ENCODE results near the gene CANT1. TPM values are rescaled to one million over a fixed set of nuclear protein-coding genes. Genes with fewer than 3 reads are reported as not detected.

The CANT1 gene
- polyA plus RNA-seq, 4 donors = 16.8 to 90.5 (median 42.3) TPM

DNA sequence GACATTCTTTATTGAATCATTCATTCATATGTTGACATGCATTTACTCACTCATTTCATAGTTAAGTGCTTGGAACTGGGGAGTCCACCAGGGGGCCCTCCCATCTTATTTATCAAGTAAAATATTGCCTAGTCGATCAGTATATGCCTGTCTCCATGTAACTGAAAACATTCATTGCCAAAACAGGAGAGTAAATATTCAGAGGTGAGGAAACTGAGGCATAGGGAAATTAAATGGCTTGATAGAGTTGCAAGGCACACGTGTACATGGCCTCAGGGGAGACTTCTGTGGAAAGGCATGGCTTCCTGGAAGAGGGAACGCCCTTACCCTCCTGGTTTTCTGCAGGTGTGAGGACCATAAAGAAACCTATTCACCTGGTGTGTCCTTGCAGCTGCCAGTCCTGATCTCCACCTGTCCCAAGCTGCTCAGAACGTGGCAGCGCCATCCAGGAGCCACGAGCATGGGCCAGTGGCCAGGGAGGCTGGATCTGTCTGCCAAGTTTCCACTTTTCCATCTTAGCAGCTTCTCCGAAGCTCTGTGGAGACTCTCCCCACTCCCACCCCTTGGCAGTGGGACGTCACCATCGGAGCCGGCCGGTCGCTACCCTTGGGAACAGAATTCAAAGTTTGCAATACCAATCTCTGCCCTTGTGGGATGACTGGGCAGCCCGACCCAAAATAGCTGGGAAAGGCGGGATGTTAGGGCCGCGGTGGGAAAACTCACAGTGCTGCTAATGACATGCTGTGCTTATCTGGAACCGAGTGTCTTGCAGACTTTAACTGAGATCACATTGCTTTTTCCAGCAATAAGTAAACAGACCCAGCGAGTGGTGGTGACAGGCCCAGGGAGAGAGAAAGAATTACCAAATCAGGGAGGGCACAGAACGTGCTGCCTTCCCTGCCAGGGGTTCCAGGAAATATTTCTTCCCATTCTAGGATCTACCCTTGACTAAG is 10.3 kb upstream of the CANT1 start:
- H3K4me3 ChIP-seq (ENCODE audit: low read depth in 1 of 3, low read length in 3 of 3) = no peak overlapping the region
- peak overlapping the region in 2 of 3 donors; percentile 45 to 56 for H3K27ac ChIP-seq (ENCODE audit: low read depth in 1 of 3, low read length in 2 of 3)
- DNase-seq = peak; percentile 58 to 79
- WGBS, 3 donors = 16 to 27% (median 22%) methylated on average over 19 of the region's 19 CpGs
- H3K4me1 ChIP-seq (ENCODE audit: control insufficient read depth in 3 of 3, insufficient read depth in 2 of 3, low read depth in 1 of 3, low read length in 2 of 3) = peaks cover 0 to 33% (median 9%) of the 10 kb centered on the region in 3 donors
- no peaks in the 10 kb centered on the region for H3K36me3 ChIP-seq (ENCODE audit: control insufficient read depth in 3 of 3, insufficient read depth in 2 of 3, low read depth in 1 of 3, low read length in 3 of 3)
- FAIRE-seq = no peak
- peaks cover 0 to 24% (median 0%) of the 10 kb centered on the region in 3 donors for H3K27me3 ChIP-seq (ENCODE audit: control insufficient read depth in 3 of 3, insufficient read depth in 3 of 3, low read length in 3 of 3)
- H3K9me3 ChIP-seq (ENCODE audit: control insufficient read depth in 2 of 2, insufficient read depth in 1 of 2, low read depth in 1 of 2, low read length in 1 of 2) = peaks cover 0 to 4% of the 10 kb centered on the region in 2 donors

DNA sequence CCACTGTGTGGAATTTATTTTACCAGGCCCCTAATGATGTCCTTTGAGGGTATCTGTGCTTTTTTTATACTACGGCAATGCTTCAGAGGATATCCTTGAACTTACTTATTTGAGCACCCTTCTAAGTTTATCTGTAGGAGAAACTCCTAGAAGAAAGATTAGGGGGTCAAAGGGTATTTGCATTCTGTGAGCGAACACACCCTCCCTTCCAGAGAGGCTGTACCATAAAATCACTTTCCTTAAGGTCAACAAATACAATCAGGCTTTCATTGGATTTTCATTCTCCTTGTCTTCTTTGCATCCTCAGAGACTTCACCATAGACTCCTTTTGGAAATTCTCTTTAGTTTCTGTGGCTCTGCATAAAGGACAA is 9.7 kb upstream of the CANT1 start:
- no peaks in the 10 kb centered on the region for H3K36me3 ChIP-seq (ENCODE audit: control insufficient read depth in 3 of 3, insufficient read depth in 2 of 3, low read depth in 1 of 3, low read length in 3 of 3)
- H3K9me3 ChIP-seq (ENCODE audit: control insufficient read depth in 2 of 2, insufficient read depth in 1 of 2, low read depth in 1 of 2, low read length in 1 of 2) = peaks cover 0 to 4% of the 10 kb centered on the region in 2 donors
- peaks cover 0 to 28% (median 6%) of the 10 kb centered on the region in 3 donors for H3K4me1 ChIP-seq (ENCODE audit: control insufficient read depth in 3 of 3, insufficient read depth in 2 of 3, low read depth in 1 of 3, low read length in 2 of 3)
- FAIRE-seq (no peak), DNase-seq (peak; percentile 53 to 85)
- no peak overlapping the region for H3K4me3 ChIP-seq (ENCODE audit: low read depth in 1 of 3, low read length in 3 of 3)
- H3K27me3 ChIP-seq (ENCODE audit: control insufficient read depth in 3 of 3, insufficient read depth in 3 of 3, low read length in 3 of 3) = peaks cover 0 to 18% (median 0%) of the 10 kb centered on the region in 3 donors
- 27 to 62% (median 39%) methylated on average over 2 of the region's 2 CpGs for WGBS, 3 donors
- H3K27ac ChIP-seq (ENCODE audit: low read depth in 1 of 3, low read length in 2 of 3) = no peak overlapping the region

DNA sequence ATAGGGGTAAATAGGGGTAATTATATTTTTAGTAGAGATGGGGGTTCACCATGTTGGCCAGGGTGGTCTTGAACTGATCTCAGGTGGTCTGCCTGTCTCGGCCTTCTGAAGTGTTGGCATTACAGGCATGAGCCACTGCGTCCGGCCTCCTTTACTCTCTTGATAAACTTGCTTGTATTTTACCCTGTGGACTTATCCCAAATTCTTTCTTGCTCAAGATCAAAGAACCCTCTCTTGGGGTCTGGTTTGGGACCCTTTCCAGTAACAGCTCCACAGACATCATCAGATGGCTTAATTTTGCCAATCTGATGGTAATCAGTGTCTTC is 8.8 kb upstream of the CANT1 start:
- DNase-seq = no peak
- Histone ChIP-seq H3K9me3 (ENCODE audit: control insufficient read depth in 2 of 2, insufficient read depth in 1 of 2, low read depth in 1 of 2, low read length in 1 of 2) (peaks cover 0 to 4% of the 10 kb centered on the region in 2 donors), H3K27ac (ENCODE audit: low read depth in 1 of 3, low read length in 2 of 3) (no peak overlapping the region), H3K4me3 (ENCODE audit: low read depth in 1 of 3, low read length in 3 of 3) (no peak overlapping the region), H3K4me1 (ENCODE audit: control insufficient read depth in 3 of 3, insufficient read depth in 2 of 3, low read depth in 1 of 3, low read length in 2 of 3) (peaks cover 0 to 21% (median 6%) of the 10 kb centered on the region in 3 donors), H3K36me3 (ENCODE audit: control insufficient read depth in 3 of 3, insufficient read depth in 2 of 3, low read depth in 1 of 3, low read length in 3 of 3) (no peaks in the 10 kb centered on the region), H3K27me3 (ENCODE audit: control insufficient read depth in 3 of 3, insufficient read depth in 3 of 3, low read length in 3 of 3) (peaks cover 0 to 9% (median 0%) of the 10 kb centered on the region in 3 donors)
- 89 to 100% (median 94%) methylated on average over 3 of the region's 3 CpGs for WGBS, 3 donors
- no peak for FAIRE-seq

DNA sequence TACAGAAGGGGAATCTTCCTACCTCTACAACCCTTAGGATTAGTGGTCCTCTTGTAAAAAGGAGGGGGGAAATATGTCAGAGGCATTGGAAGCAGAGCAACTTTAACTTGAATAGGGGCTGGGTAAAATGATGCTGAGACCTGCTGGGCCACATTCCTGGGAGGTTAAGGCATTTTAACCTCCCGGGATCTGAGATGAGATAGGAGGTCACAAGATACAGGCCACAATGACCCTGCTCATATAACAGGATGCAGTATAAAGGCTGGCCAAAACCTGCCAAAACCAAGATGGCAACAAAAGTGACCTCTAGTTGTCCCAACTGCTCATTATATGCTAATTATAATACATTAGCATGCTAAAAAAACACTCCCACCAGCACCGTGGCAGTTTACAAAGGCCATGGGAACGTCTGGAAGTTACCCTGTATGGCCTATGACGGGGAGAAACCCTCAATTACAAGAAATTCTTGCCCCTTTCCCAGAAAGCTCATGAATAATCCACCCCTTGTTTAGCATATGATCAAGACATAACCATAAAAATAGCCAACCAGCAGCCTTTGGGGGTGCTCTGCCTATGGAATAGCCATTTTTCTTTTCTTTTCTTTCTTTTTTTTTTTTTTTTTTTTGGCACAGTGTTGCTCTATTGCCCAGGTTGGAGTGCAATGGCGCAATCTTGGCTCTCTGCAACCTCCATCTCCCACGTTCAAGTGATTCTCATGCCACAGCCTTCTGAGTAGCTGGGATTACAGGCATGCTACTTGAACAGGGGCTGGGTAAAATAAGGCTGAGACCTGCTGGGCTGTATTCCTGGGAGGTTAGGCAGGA is 8.2 kb upstream of the CANT1 start:
- Histone ChIP-seq H3K27ac (ENCODE audit: low read depth in 1 of 3, low read length in 2 of 3) (no peak overlapping the region), H3K9me3 (ENCODE audit: control insufficient read depth in 2 of 2, insufficient read depth in 1 of 2, low read depth in 1 of 2, low read length in 1 of 2) (peaks cover 0 to 4% of the 10 kb centered on the region in 2 donors), H3K4me1 (ENCODE audit: control insufficient read depth in 3 of 3, insufficient read depth in 2 of 3, low read depth in 1 of 3, low read length in 2 of 3) (peaks cover 0 to 21% (median 6%) of the 10 kb centered on the region in 3 donors), H3K4me3 (ENCODE audit: low read depth in 1 of 3, low read length in 3 of 3) (no peak overlapping the region), H3K27me3 (ENCODE audit: control insufficient read depth in 3 of 3, insufficient read depth in 3 of 3, low read length in 3 of 3) (peaks cover 0 to 3% (median 0%) of the 10 kb centered on the region in 3 donors), H3K36me3 (ENCODE audit: control insufficient read depth in 3 of 3, insufficient read depth in 2 of 3, low read depth in 1 of 3, low read length in 3 of 3) (no peaks in the 10 kb centered on the region)
- FAIRE-seq (no peak), DNase-seq (no peak)
- 64 to 74% (median 71%) methylated on average over 6 of the region's 6 CpGs for WGBS, 3 donors

DNA sequence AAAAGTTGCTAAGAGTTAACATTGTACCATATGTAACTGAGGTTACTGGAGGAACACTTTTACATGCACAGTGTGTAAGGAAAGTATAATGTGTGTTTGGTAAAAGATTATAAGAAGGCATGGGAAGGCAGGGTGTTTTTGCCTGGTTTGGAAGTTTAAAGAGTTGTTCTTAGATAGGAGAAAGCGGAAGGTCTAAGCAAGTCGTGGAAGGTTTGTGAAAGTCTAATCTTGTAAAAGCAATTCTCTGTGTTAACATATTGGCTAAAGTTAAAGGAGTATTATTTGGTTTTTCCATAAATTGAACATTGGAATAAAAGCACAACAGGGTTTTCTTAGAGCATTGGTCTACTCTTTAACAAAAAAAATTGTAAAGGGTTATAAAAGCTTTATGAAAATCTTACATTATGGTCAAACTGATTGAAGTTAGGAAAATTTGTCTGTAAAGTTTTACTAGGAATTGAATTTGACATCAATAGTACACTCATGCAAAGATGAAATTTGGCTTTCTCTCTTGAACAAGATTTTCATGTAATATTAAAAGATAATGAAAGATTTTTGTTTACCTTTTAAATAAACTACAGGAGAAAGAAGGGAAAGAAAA is 4.7 kb upstream of the CANT1 start:
- DNase-seq (no peak), FAIRE-seq (no peak)
- H3K27me3 ChIP-seq (ENCODE audit: control insufficient read depth in 3 of 3, insufficient read depth in 3 of 3, low read length in 3 of 3) = no peaks in the 10 kb centered on the region
- H3K4me3 ChIP-seq (ENCODE audit: low read depth in 1 of 3, low read length in 3 of 3) = no peak overlapping the region
- H3K27ac ChIP-seq (ENCODE audit: low read depth in 1 of 3, low read length in 2 of 3) = no peak overlapping the region
- no peaks in the 10 kb centered on the region for H3K36me3 ChIP-seq (ENCODE audit: control insufficient read depth in 3 of 3, insufficient read depth in 2 of 3, low read depth in 1 of 3, low read length in 3 of 3)
- peaks cover 0 to 11% (median 3%) of the 10 kb centered on the region in 3 donors for H3K4me1 ChIP-seq (ENCODE audit: control insufficient read depth in 3 of 3, insufficient read depth in 2 of 3, low read depth in 1 of 3, low read length in 2 of 3)
- 84 to 90% (median 85%) methylated on average over 2 of the region's 2 CpGs for WGBS, 3 donors
- H3K9me3 ChIP-seq (ENCODE audit: control insufficient read depth in 2 of 2, insufficient read depth in 1 of 2, low read depth in 1 of 2, low read length in 1 of 2) = peaks cover 0 to 4% of the 10 kb centered on the region in 2 donors

DNA sequence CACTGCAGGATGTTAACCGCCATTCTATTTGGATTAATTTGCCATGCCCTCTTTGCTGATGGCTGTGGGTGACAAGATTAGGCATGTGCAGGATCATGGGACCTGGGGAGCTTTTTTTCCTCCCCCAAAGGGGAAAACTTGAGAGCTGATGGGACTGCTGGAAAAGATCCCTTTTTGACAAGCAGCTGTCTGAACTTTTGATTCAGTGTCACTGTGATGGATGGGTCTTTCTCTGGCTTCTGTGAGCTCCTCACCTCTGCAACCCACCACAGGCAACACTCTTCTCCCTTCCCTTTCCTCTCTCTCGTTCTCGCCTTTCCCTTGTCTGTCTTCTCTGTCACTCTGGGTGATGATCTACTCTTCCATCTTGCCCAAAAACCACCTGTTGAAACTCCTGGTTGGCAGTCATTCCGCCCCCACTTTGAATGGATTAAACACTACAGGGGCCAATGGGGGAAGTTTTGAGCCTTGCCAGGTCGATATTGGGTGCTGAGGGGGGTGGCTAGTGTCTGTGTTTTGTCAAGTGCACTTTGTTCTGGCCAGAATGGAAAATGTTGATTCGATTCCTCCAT is 3.1 kb upstream of the CANT1 start:
- FAIRE-seq (no peak), DNase-seq (no peak)
- Histone ChIP-seq H3K36me3 (ENCODE audit: control insufficient read depth in 3 of 3, insufficient read depth in 2 of 3, low read depth in 1 of 3, low read length in 3 of 3) (peaks cover 0 to 6% (median 0%) of the 10 kb centered on the region in 3 donors), H3K4me1 (ENCODE audit: control insufficient read depth in 3 of 3, insufficient read depth in 2 of 3, low read depth in 1 of 3, low read length in 2 of 3) (peaks cover 5 to 14% (median 8%) of the 10 kb centered on the region in 3 donors), H3K27ac (ENCODE audit: low read depth in 1 of 3, low read length in 2 of 3) (no peak overlapping the region), H3K27me3 (ENCODE audit: control insufficient read depth in 3 of 3, insufficient read depth in 3 of 3, low read length in 3 of 3) (no peaks in the 10 kb centered on the region), H3K9me3 (ENCODE audit: control insufficient read depth in 2 of 2, insufficient read depth in 1 of 2, low read depth in 1 of 2, low read length in 1 of 2) (peaks cover 0 to 4% of the 10 kb centered on the region in 2 donors), H3K4me3 (ENCODE audit: low read depth in 1 of 3, low read length in 3 of 3) (no peak overlapping the region)
- WGBS, 3 donors = 74 to 79% (median 79%) methylated on average over 6 of the region's 6 CpGs

DNA sequence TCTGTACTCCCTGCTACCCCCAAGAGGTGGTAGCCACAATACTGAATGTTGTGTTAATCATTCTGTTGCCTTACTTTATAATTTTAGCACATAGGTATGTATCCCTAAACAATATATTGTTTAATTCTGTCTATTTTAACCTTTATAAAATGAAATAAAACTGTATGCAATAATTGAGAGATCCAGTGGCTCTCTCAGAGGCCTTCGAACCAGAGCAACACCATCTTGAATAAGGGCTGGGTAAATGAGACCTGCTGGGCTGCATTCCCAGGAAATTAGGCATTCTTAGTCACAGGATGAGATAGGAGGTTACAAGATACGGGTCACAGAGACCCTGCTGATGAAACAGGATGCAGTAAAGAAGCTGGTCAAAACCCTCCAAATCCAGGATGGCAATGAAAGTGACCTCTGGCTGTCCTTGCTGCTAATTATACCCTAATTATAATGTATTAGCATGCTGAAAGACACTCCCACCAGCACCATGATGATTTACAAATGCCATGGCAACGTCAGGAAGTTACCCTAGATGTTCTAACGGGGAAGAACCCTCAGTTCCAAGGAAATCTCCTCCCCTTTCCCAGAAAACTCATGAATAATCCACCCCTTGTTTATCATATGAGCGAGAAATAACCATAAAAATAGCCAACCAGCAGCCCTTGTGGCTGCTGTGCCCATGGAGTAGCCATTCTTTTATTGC is 2.0 kb upstream of the CANT1 start:
- Histone ChIP-seq H3K36me3 (ENCODE audit: control insufficient read depth in 3 of 3, insufficient read depth in 2 of 3, low read depth in 1 of 3, low read length in 3 of 3) (peaks cover 0 to 13% (median 0%) of the 10 kb centered on the region in 3 donors), H3K27me3 (ENCODE audit: control insufficient read depth in 3 of 3, insufficient read depth in 3 of 3, low read length in 3 of 3) (no peaks in the 10 kb centered on the region), H3K27ac (ENCODE audit: low read depth in 1 of 3, low read length in 2 of 3) (no peak overlapping the region), H3K9me3 (ENCODE audit: control insufficient read depth in 2 of 2, insufficient read depth in 1 of 2, low read depth in 1 of 2, low read length in 1 of 2) (peaks cover 0 to 4% of the 10 kb centered on the region in 2 donors), H3K4me3 (ENCODE audit: low read depth in 1 of 3, low read length in 3 of 3) (no peak overlapping the region), H3K4me1 (ENCODE audit: control insufficient read depth in 3 of 3, insufficient read depth in 2 of 3, low read depth in 1 of 3, low read length in 2 of 3) (peaks cover 9 to 19% (median 12%) of the 10 kb centered on the region in 3 donors)
- FAIRE-seq (no peak), DNase-seq (no peak)
- WGBS, 3 donors = 63 to 67% (median 66%) methylated on average over 5 of the region's 5 CpGs
